Adrenal gland (tissue), 12 donors: ENCODE results near the gene HAUS7. TPM values are rescaled to one million over a fixed set of nuclear protein-coding genes. Genes with fewer than 3 reads are reported as not detected.

Source experiments
- DNase-seq, 7 donors: peaks; one replicate each; pipeline ENCODE4 v3.0.0-alpha.2; 2019 to 2020
- H3K27ac ChIP-seq, 5 donors: fragments of 200-600 bp; sonication (generic) in 4 of 5; 1 replicate in 3 of 5; 2 replicates in 2 of 5; pipeline versions ENCODE4 v1.5.1 to v1.8.0; 2016 to 2020; ENCODE audit warnings: mild to moderate bottlenecking in 1 of 5
- H3K27me3 ChIP-seq: fragments of 200-600 bp; 2 replicates; pipeline ENCODE4 v1.8.0; 2021
- H3K36me3 ChIP-seq, 2 donors: fragments of 200-600 bp; replicated peaks in 1 of 2; 1 replicate in 1 of 2; 2 replicates in 1 of 2; pipeline versions ENCODE4 v1.5.1 to v1.8.0; 2018 to 2022
- H3K4me1 ChIP-seq, 2 donors: fragments of 200-600 bp; replicated peaks in 1 of 2; 1 replicate in 1 of 2; 2 replicates in 1 of 2; pipeline versions ENCODE4 v1.5.1 to v1.8.0; 2018 to 2021
- H3K4me3 ChIP-seq, 4 donors: fragments of 200-600 bp; sonication (generic) in 3 of 4; one replicate each; pipeline ENCODE4 v1.5.1; 2016 to 2018
- H3K9me3 ChIP-seq, 3 donors: fragments of 200-600 bp; sonication (generic) in 1 of 3; replicated peaks in 1 of 3; 1 replicate in 2 of 3; 2 replicates in 1 of 3; pipeline versions ENCODE4 v1.5.1 to v1.8.0; 2016 to 2021
- POLR2A ChIP-seq, 2 donors: fragments of 450-650 bp; IDR thresholded peaks; one replicate each; pipeline ENCODE4 v1.6.1; 2017; ENCODE audit warnings: antibody characterized with exemption in 2 of 2, mild to moderate bottlenecking in 2 of 2, moderate library complexity in 1 of 2
- WGBS, 4 donors: extraction: QIAGEN DNeasy Blood & Tissue Kit in 2 of 4; methylation state at CpG; one replicate each; pipeline versions ENCODE4 v1.1.5 to v1.1.7; 2013 to 2017; 5-methylcytosine and 5-hydroxymethylcytosine counted together
- intact Hi-C, 2 donors: fragments of 100-400 bp; cut with DNase I; formaldehyde crosslinking; loops; one replicate each; pipeline versions ENCODE4 v1.14.1 to v1.15.0; 2022 to 2023
- polyA plus RNA-seq, 3 donors: library from polyadenylated mRNA; stranded (reverse); fragments of 200-250 nt in 2 of 3; fragments of 350-450 nt in 1 of 3; fragmentation: Illumina TruSeq in 1 of 3; extraction: RNeasy Lipid Tissue Mini Kit (QIAGEN cat#74804) in 1 of 3; gene quantifications; one replicate each; pipeline ENCODE4 v1.2.3, GENCODE V29; 2013 to 2014
- small RNA-seq, 2 donors: library from RNA; depleted of rRNA; stranded (forward); fragments of <200 nt; gene quantifications; one replicate each; pipeline ENCODE3, GENCODE V24; 2016
- total RNA-seq, 9 donors: library from RNA; depleted of rRNA in 4 of 9; stranded (reverse); fragments of >200 nt in 4 of 9; fragments of 120-200 nt in 1 of 9; fragmentation: NEBNext Ultra II Directional in 1 of 9; extraction: Animal tissue kit (Norgen Biotek cat#: 25700) in 1 of 9; gene quantifications; one replicate each; pipeline versions ENCODE4 v1.1.0 to v1.2.4, GENCODE V29; 2013 to 2023
- TF ChIP-seq, protein P1 (sequence below), 6 experiments: fragments of 450-650 bp in 4 of 6; fragments of 200-600 bp in 2 of 6; sonication (generic) in 1 of 6; IDR thresholded peaks; 1 replicate in 5 of 6; 2 replicates in 1 of 6; pipeline versions ENCODE4 v1.5.1 to v1.8.0; 2016 to 2021; ENCODE audit warnings: antibody characterized with exemption in 6 of 6, mild to moderate bottlenecking in 2 of 6, moderate library complexity in 1 of 6
- donor health status: healthy with polysubstance abuse.
- donor health status: Bipolar disorder and iron deficiency.
- donor health status: DM: yes; HTN: yes; CAD: no.
- donor health status: DM: no; HTN: no; CAD: no.
- donor health status: DM: no; HTN: no; CAD: no.
- donor health status: DM: yes; HTN: yes; CAD: no.

HAUS7 gene
- total and polyA plus RNA-seq, 12 donors: 7.3 to 111 (median 19.3) TPM

DNA sequence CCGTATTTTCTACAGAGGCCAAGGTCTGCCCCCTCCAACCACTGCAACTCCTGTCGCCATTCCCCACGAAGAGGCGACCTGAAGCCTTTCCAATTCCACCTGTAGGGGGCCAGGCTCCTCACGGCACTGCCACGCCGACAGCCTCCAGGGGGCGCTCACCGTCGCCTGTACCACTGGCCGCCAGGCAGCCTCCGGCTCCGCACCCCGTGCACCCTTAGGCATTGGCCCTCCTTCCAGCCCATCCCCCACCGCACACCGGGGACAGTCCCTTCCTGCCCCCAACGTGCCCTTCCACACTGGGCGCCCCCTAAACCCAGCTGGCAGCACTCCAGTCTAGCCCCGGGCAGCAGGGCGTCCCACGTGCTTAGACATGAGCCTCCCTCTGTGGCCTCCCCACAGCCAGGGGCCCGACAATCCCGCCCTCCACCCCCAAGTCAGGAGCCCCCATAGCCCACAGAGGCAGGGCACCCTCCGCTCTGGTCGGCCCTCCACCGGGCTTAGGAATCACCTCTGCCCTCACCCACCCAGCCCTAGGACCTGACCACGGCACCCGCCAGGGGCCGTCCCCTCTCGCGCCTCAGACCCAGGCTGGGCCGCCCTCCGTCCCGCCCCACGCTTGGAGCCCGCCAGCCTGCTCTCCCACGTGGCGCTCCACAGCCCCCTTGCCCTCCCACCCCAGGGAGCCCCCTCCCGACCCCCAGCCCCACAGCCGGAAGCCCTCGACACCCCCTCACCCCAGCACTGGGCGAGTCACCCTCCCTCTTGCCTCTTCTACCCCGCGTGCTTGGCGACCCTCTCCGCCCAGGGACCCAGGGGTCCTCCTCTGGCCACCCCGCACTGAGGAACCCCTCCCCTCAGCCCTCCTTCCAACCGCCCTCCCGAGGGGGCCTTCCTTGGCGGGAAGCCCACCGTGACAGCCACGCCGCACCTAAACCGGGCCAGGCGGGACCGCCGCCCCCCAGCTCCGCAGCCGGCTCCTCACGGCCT lies 69.9 kb downstream of the HAUS7 start:
- no peaks in the 10 kb centered on the region for H3K9me3 ChIP-seq
- DNase-seq: peak; percentile 42 to 68 (median 54)
- H3K27me3 ChIP-seq: no peaks in the 10 kb centered on the region
- H3K27ac ChIP-seq: no peak overlapping the region
- no peaks in the 10 kb centered on the region for H3K36me3 ChIP-seq
- intact Hi-C loops: no loop called here
- no peaks in the 10 kb centered on the region for H3K4me1 ChIP-seq
- no peak for TF ChIP-seq POLR2A (IDR thresholded peaks at IDR 0.05)
- TF ChIP-seq, protein P1, sequence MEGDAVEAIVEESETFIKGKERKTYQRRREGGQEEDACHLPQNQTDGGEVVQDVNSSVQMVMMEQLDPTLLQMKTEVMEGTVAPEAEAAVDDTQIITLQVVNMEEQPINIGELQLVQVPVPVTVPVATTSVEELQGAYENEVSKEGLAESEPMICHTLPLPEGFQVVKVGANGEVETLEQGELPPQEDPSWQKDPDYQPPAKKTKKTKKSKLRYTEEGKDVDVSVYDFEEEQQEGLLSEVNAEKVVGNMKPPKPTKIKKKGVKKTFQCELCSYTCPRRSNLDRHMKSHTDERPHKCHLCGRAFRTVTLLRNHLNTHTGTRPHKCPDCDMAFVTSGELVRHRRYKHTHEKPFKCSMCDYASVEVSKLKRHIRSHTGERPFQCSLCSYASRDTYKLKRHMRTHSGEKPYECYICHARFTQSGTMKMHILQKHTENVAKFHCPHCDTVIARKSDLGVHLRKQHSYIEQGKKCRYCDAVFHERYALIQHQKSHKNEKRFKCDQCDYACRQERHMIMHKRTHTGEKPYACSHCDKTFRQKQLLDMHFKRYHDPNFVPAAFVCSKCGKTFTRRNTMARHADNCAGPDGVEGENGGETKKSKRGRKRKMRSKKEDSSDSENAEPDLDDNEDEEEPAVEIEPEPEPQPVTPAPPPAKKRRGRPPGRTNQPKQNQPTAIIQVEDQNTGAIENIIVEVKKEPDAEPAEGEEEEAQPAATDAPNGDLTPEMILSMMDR (IDR thresholded peaks at IDR 0.05): peak; percentile 44 to 89 (median 64)
- no peak overlapping the region for H3K4me3 ChIP-seq
- 56 to 88% (median 75%) methylated on average over 20 to 59 of the region's 60 CpGs for WGBS, 4 donors

DNA sequence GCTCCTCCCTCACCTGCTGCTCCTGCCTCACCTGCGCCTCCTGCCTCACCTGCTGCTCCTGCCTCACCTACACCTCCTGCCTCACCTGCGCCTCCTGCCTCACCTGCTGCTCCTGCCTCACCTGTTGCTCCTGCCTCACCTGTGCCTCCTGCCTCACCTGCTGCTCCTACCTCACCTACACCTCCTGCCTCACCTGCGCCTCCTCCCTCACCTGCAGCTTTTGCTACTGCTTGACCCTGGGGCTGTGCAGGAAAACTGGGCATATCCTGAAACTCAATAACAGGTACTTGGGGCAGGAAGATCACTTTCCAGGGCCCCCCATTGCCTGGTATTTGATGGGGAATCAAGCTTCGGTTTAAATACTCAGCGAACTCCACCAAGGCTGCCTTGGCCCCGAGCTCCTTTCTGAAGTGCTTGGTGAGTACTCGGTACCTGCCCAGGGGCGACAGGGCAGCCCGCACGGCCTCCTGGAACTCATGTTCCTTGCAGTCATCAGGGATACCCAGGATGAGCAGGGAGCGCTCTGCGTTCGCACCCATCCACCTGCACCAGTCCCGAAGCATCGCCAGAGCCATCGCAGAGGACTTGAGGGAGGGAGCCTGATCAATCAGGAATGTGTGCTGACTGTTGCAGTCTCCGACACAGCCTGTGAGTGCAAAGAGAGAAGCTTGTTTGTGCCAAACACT lies 72.0 kb downstream of the HAUS7 start:
- no peaks in the 10 kb centered on the region for H3K4me1 ChIP-seq
- H3K27ac ChIP-seq: no peak overlapping the region
- WGBS, 4 donors: 87 to 91% (median 87%) methylated on average over 8 to 17 of the region's 17 CpGs
- no peaks in the 10 kb centered on the region for H3K36me3 ChIP-seq
- no peaks in the 10 kb centered on the region for H3K27me3 ChIP-seq
- intact Hi-C loops: no loop called here
- H3K9me3 ChIP-seq: no peaks in the 10 kb centered on the region
- DNase-seq: no peak
- TF ChIP-seq, protein P1 (IDR thresholded peaks at IDR 0.05): no peak
- TF ChIP-seq POLR2A (IDR thresholded peaks at IDR 0.05): no peak
- no peak overlapping the region for H3K4me3 ChIP-seq

Small RNA genes within 50 kb of the gene (small RNA-seq; reads per million reads assigned to genes)
- 0 reads per million in 2 donors for gene RN7SL667P

Other genes with a start within 250 kb of the HAUS7 start
- under 1 TPM in 4 of 9 donors, not detected in 5; 0.14 to 0.54 (median 0.32) TPM for gene PNMA6F, start 148.8 kb downstream of the HAUS7 start, total RNA-seq
- gene PNMA6F, start 148.8 kb downstream of the HAUS7 start, polyA plus RNA-seq: 1 to 10 TPM in 1 of 3 donors, under 1 TPM in 2; 0.30 to 1.1 (median 0.40) TPM
- gene ZNF275, start 136.4 kb downstream of the HAUS7 start, total RNA-seq: 100 to 1,000 TPM in 5 of 9 donors, 10 to 100 TPM in 4; 64.1 to 252 (median 114) TPM
- gene ZNF275, start 136.4 kb downstream of the HAUS7 start, polyA plus RNA-seq: 100 to 1,000 TPM in 1 of 3 donors, 10 to 100 TPM in 2; 22.8 to 216 (median 47.3) TPM
- gene PNMA6E, start 69.2 kb downstream of the HAUS7 start, total RNA-seq: under 1 TPM in 5 of 9 donors, not detected in 4; 0.07 to 0.27 (median 0.13) TPM
- gene PNMA6E, start 69.2 kb downstream of the HAUS7 start, polyA plus RNA-seq: under 1 TPM in 2 of 3 donors, not detected in 1; 0.16 to 0.20 TPM
- gene ZFP92, start 59.1 kb downstream of the HAUS7 start, total RNA-seq: 1 to 10 TPM; 2.6 to 7.5 (median 4.1) TPM
- gene ZFP92, start 59.1 kb downstream of the HAUS7 start, polyA plus RNA-seq: 1 to 10 TPM in 1 of 3 donors, under 1 TPM in 2; 0.71 to 4.2 (median 0.97) TPM
- 1 to 10 TPM in 3 of 9 donors, under 1 TPM in 5, not detected in 1; 0.28 to 4.3 (median 0.63) TPM for gene TREX2, start 24.5 kb downstream of the HAUS7 start, total RNA-seq
- 1 to 10 TPM in 2 of 3 donors, not detected in 1; 1.7 to 1.8 TPM for gene TREX2, start 24.5 kb downstream of the HAUS7 start, polyA plus RNA-seq
- 100 to 1,000 TPM in 7 of 9 donors, 10 to 100 TPM in 2; 18.9 to 338 (median 254) TPM for gene BGN, start 24.4 kb upstream of the HAUS7 start, total RNA-seq
- 100 to 1,000 TPM; 176 to 598 (median 240) TPM for gene BGN, start 24.4 kb upstream of the HAUS7 start, polyA plus RNA-seq
- 10 to 100 TPM in 8 of 9 donors, 1 to 10 TPM in 1; 1.1 to 46.4 (median 19.9) TPM for gene ATP2B3, start 47.1 kb upstream of the HAUS7 start, total RNA-seq
- gene ATP2B3, start 47.1 kb upstream of the HAUS7 start, polyA plus RNA-seq: 10 to 100 TPM in 2 of 3 donors, 1 to 10 TPM in 1; 9.8 to 15.3 (median 13.6) TPM
- gene CCNQ, start 128.6 kb upstream of the HAUS7 start, total RNA-seq: 10 to 100 TPM; 13.2 to 36.7 (median 24.1) TPM
- 10 to 100 TPM; 18.7 to 48.5 (median 38.1) TPM for gene CCNQ, start 128.6 kb upstream of the HAUS7 start, polyA plus RNA-seq
- gene DUSP9, start 176.6 kb upstream of the HAUS7 start, total RNA-seq: 10 to 100 TPM in 1 of 9 donors, under 1 TPM in 5, not detected in 3; 0.11 to 15.9 (median 0.24) TPM
- gene DUSP9, start 176.6 kb upstream of the HAUS7 start, polyA plus RNA-seq: not detected
- 1 to 10 TPM in 3 of 9 donors, under 1 TPM in 4, not detected in 2; 0.48 to 2.7 (median 1.00) TPM for gene PNCK, start 203.2 kb upstream of the HAUS7 start, total RNA-seq
- 1 to 10 TPM in 2 of 3 donors, under 1 TPM in 1; 0.42 to 6.5 (median 1.9) TPM for gene PNCK, start 203.2 kb upstream of the HAUS7 start, polyA plus RNA-seq
- gene SLC6A8, start 217.3 kb upstream of the HAUS7 start, total RNA-seq: 100 to 1,000 TPM in 4 of 9 donors, 10 to 100 TPM in 4, 1 to 10 TPM in 1; 3.1 to 136 (median 71.0) TPM
- gene SLC6A8, start 217.3 kb upstream of the HAUS7 start, polyA plus RNA-seq: 100 to 1,000 TPM in 1 of 3 donors, 10 to 100 TPM in 2; 51.8 to 118 (median 63.0) TPM